Measurements from ENCODE around the gene TNS3. TPM values are rescaled to one million over a fixed set of nuclear protein-coding genes. Genes with fewer than 3 reads are reported as not detected.

Gene TNS3
- total and polyA plus RNA-seq, 2 donors (not counting 3 experiments of a cell fraction or from before 2014, with no cell fraction given) = 10.4 to 45.1 TPM

DNA sequence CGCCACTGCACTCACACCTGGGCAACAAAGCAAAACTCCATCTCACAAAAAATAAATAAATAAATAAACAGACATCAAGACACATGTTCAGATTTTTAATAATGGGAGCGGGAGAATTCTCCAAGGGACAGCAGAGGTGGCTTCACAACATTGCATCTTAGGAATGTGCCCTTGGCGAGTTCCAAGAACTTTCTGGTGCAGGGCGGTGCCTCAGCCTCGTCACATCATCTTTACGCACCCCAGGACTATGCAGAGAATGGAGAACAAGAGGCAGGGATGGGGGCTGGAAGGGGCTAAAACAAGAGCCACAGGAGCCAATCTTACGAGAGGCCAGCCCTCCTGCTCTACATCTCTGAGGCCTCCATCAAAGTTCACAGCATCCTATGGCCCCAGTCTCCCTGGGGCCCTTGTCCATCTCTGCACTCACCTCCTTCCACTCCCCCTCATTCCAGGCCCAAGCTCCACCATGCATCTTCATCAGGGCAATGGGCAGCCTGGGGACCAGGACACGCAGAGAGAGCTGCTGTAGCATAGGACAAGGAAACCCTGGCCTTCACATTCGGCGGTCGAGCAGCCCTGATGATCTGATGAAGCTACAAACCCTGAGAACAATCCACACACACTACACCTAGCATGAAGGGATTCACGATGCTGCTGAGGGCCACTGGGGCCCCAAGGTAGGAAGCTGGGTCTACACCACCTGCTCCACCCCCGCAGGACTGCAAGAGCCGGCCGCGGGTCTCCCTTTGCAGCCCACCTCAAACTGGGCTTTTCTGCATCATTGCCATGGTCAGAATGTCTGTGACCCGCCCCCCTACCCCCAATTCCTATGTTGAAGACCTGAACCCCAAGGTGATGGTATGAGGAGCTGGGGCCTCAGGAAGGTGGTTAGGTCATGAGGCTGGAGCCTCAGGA, 22.3 kb downstream of the TNS3 start:
- dilution Hi-C loops (cut with MboI; ENCODE audit: extremely low pct_ligation_motif_present, low sequenced_read_pairs) = no loop called here
- H3K9me1 ChIP-seq (replicated peaks; ENCODE audit: control insufficient read depth, extremely low read depth, insufficient read depth, low read length) = no peaks in the 10 kb centered on the region
- peaks cover 4% of the 10 kb centered on the region for H3K4me1 ChIP-seq (ENCODE audit: control insufficient read depth, extremely low read depth, insufficient read depth, low read length)
- H3K27me3 ChIP-seq (ENCODE audit: control insufficient read depth in 2 of 2, insufficient read depth in 2 of 2, low read length in 2 of 2) = no peaks in the 10 kb centered on the region
- TF ChIP-seq GATA2 (IDR thresholded peaks at IDR 0.05; ENCODE audit: insufficient read depth, insufficient read length, low read depth, low read length) = no peak
- TF ChIP-seq POLR2AphosphoS5 (IDR thresholded peaks at IDR 0.05; ENCODE audit: insufficient read depth, low read depth, low read length) = no peak
- no peak for TF ChIP-seq EZH2 (IDR thresholded peaks at IDR 0.05; ENCODE audit: borderline replicate concordance, low read depth, low read length, severe bottlenecking)
- no peak for TF ChIP-seq FOS (IDR thresholded peaks at IDR 0.05; ENCODE audit: borderline replicate concordance, insufficient read depth, low read length)
- TF ChIP-seq MYC (IDR thresholded peaks at IDR 0.05; ENCODE audit: low read depth, low read length) = no peak
- no peaks in the 10 kb centered on the region for H4K20me1 ChIP-seq (replicated peaks; ENCODE audit: control insufficient read depth, extremely low read depth, insufficient read depth, low read length)
- ChIA-PET CTCF (interaction anchor here (0.6 kb wide), 1 partner anchor 262 kb away, joined by 3 read pairs; no protein-coding TSS in a partner anchor), POLR2A (no interaction called here)
- H3K36me3 ChIP-seq (ENCODE audit: control insufficient read depth in 2 of 2, extremely low read depth in 1 of 2, insufficient read depth in 2 of 2, low read length in 2 of 2) = no peaks in the 10 kb centered on the region
- no peak overlapping the region for H3K9ac ChIP-seq (replicated peaks; ENCODE audit: extremely low read depth, insufficient read depth, low read length)
- H3K79me2 ChIP-seq (ENCODE audit: control insufficient read depth, insufficient read depth, low read length) = no peaks in the 10 kb centered on the region
- DNase-seq (ENCODE audit: low read depth, low spot score) = no peak
- intact Hi-C loops (cut with micrococcal nuclease) = no loop called here
- H3K27ac ChIP-seq (ENCODE audit: insufficient read depth, low read depth, low read length) = no peak overlapping the region
- H3K9me3 ChIP-seq (replicated peaks; ENCODE audit: control insufficient read depth, insufficient read depth, low read length) = no peaks in the 10 kb centered on the region
- no peak overlapping the region for H3K4me2 ChIP-seq (ENCODE audit: insufficient read depth, low read length)
- no peak overlapping the region for H3K4me3 ChIP-seq (replicated peaks in 1 of 3; ENCODE audit: insufficient read depth in 1 of 3, low read depth in 1 of 3, low read length in 3 of 3)
- H2AFZ ChIP-seq (ENCODE audit: low read depth, low read length) = no peak overlapping the region
- no peak for FAIRE-seq
- no TSS peak for BruUV-seq (replicated peaks)

Measured in endothelial cell of umbilical vein (primary cell).